ENCODE data around the gene KATNA1. TPM values are rescaled to one million over a fixed set of nuclear protein-coding genes. Genes with fewer than 3 reads are reported as not detected.

KATNA1 gene
- total RNA-seq, 2 experiments from 2014 or later, result 22.6 to 26.5 TPM

GRCh38 chr6:149581349-149581748 is 67.2 kb downstream of the KATNA1 start:
- no peak overlapping the region for H3K4me3 Mint-ChIP-seq
- ATAC-seq (ENCODE audit: low read depth) (no peak), DNase-seq (no peak)
- H3K27me3 Mint-ChIP-seq, result no peaks in the 10 kb centered on the region
- peaks cover 3% of the 10 kb centered on the region for H3K4me1 Mint-ChIP-seq
- H3K27ac Mint-ChIP-seq, result no peak overlapping the region
- no peaks in the 10 kb centered on the region for H3K9me3 Mint-ChIP-seq
- H3K36me3 Mint-ChIP-seq, result peaks cover 36% of the 10 kb centered on the region
- POLR2A ChIA-PET, result no interaction called here

- POLR2A ChIA-PET, result no interaction called here
- H3K4me1 Mint-ChIP-seq, result peaks cover 3% of the 10 kb centered on the region
- H3K4me3 Mint-ChIP-seq, result no peak overlapping the region
- H3K27ac Mint-ChIP-seq, result no peak overlapping the region
- DNase-seq, result no peak
- peaks cover 34% of the 10 kb centered on the region for H3K36me3 Mint-ChIP-seq
- H3K9me3 Mint-ChIP-seq, result no peaks in the 10 kb centered on the region
- no peaks in the 10 kb centered on the region for H3K27me3 Mint-ChIP-seq
- no peak for ATAC-seq (ENCODE audit: low read depth)
These were observed 67.6 kb downstream of the KATNA1 start for GRCh38 chr6:149580880-149581279.

- Mint-ChIP-seq H3K9me3 (no peaks in the 10 kb centered on the region), H3K36me3 (no peaks in the 10 kb centered on the region), H3K4me3 (peak overlapping the region; percentile 25), H3K27ac (no peak overlapping the region), H3K4me1 (peaks cover 11% of the 10 kb centered on the region), H3K27me3 (no peaks in the 10 kb centered on the region)
- POLR2A ChIA-PET, result interaction anchor here (0.9 kb wide), 1 partner anchor 150 kb away, joined by 3 read pairs; the partner anchor contains the start of gene LATS1
- ATAC-seq (ENCODE audit: low read depth) (no peak), DNase-seq (no peak)
These were observed 80.4 kb downstream of the KATNA1 start for GRCh38 chr6:149567945-149568585.

GRCh38 chr6:149567194-149567586 is 81.3 kb downstream of the KATNA1 start:
- DNase-seq, result no peak
- no peaks in the 10 kb centered on the region for H3K36me3 Mint-ChIP-seq
- ATAC-seq (ENCODE audit: low read depth), result no peak
- POLR2A ChIA-PET, result interaction anchor here (0.9 kb wide), 1 partner anchor 151 kb away, joined by 3 read pairs; the partner anchor contains the start of gene LATS1
- H3K4me1 Mint-ChIP-seq, result peaks cover 11% of the 10 kb centered on the region
- no peaks in the 10 kb centered on the region for H3K9me3 Mint-ChIP-seq
- peak overlapping the region; percentile 93 for H3K4me3 Mint-ChIP-seq
- H3K27me3 Mint-ChIP-seq, result no peaks in the 10 kb centered on the region
- peak overlapping the region; percentile 85 for H3K27ac Mint-ChIP-seq

GRCh38 chr6:149566410-149567193 is 81.9 kb downstream of the KATNA1 start:
- no peak for DNase-seq
- H3K27ac Mint-ChIP-seq, result peak overlapping the region; percentile 85

GRCh38 chr6:149565527-149566409 is 82.7 kb downstream of the KATNA1 start, which contains the start of gene GINM1:
Gene GINM1 (plus strand): TSS chr6:149566375. CDS start chr6:149566415, 40 bp downstream.
- no peaks in the 10 kb centered on the region for H3K9me3 Mint-ChIP-seq
- H3K4me3 Mint-ChIP-seq, result peak within 1 kb of the TSS; percentile 94
- peak; percentile 99 for DNase-seq
- POLR2A ChIA-PET, result interaction anchor here (0.6 to 2.1 kb wide), 10 partner anchors 20 to 1843 kb away, joined by 3 to 23 read pairs (median 4); partner anchors contain the start of genes LATS1, PCMT1 and PPIL4
- peak; percentile 85 for ATAC-seq (ENCODE audit: low read depth)
- peak within 1 kb of the TSS; percentile 94 for H3K27ac Mint-ChIP-seq
- no peaks in the 10 kb centered on the region for H3K36me3 Mint-ChIP-seq
- peaks cover 12% of the 10 kb centered on the region for H3K4me1 Mint-ChIP-seq
- peaks cover under 1% of the 10 kb centered on the region for H3K27me3 Mint-ChIP-seq

More at GRCh38 chr6:149566410-149567193, 81.9 kb downstream of the KATNA1 start:
- POLR2A ChIA-PET, result interaction anchor here (0.6 to 2.1 kb wide), 7 partner anchors 21 to 1842 kb away, joined by 3 to 23 read pairs (median 4); partner anchors contain the start of genes LATS1, PCMT1 and PPIL4
- no peaks in the 10 kb centered on the region for H3K27me3 Mint-ChIP-seq
- H3K36me3 Mint-ChIP-seq, result no peaks in the 10 kb centered on the region
- peaks cover 11% of the 10 kb centered on the region for H3K4me1 Mint-ChIP-seq
- no peaks in the 10 kb centered on the region for H3K9me3 Mint-ChIP-seq
- peak overlapping the region; percentile 93 for H3K4me3 Mint-ChIP-seq
- peak; percentile 38 for ATAC-seq (ENCODE audit: low read depth)

GRCh38 chr6:149563928-149564325 is 84.6 kb downstream of the KATNA1 start:
- no peak overlapping the region for H3K4me3 Mint-ChIP-seq
- H3K27me3 Mint-ChIP-seq, result peaks cover 15% of the 10 kb centered on the region
- no peak for ATAC-seq (ENCODE audit: low read depth)
- no peak overlapping the region for H3K27ac Mint-ChIP-seq
- no peaks in the 10 kb centered on the region for H3K36me3 Mint-ChIP-seq
- peaks cover 13% of the 10 kb centered on the region for H3K4me1 Mint-ChIP-seq
- POLR2A ChIA-PET, result no interaction called here
- no peak for DNase-seq
- H3K9me3 Mint-ChIP-seq, result no peaks in the 10 kb centered on the region

GRCh38 chr6:149563203-149563927 is 85.1 kb downstream of the KATNA1 start:
- no peaks in the 10 kb centered on the region for H3K9me3 Mint-ChIP-seq
- no peak overlapping the region for H3K4me3 Mint-ChIP-seq
- DNase-seq (no peak), ATAC-seq (ENCODE audit: low read depth) (no peak)
- peaks cover 18% of the 10 kb centered on the region for H3K27me3 Mint-ChIP-seq
- H3K27ac Mint-ChIP-seq, result no peak overlapping the region
- POLR2A ChIA-PET, result interaction anchor here (0.7 kb wide), 1 partner anchor 369 kb away, joined by 3 read pairs; no protein-coding TSS in a partner anchor
- peaks cover 13% of the 10 kb centered on the region for H3K4me1 Mint-ChIP-seq
- H3K36me3 Mint-ChIP-seq, result no peaks in the 10 kb centered on the region

- no peak for ATAC-seq (ENCODE audit: low read depth)
- H3K4me3 Mint-ChIP-seq, result no peak overlapping the region
- no peak for DNase-seq
- no peaks in the 10 kb centered on the region for H3K36me3 Mint-ChIP-seq
- peaks cover 35% of the 10 kb centered on the region for H3K27me3 Mint-ChIP-seq
- no peak overlapping the region for H3K27ac Mint-ChIP-seq
- no peaks in the 10 kb centered on the region for H3K9me3 Mint-ChIP-seq
- POLR2A ChIA-PET, result no interaction called here
- H3K4me1 Mint-ChIP-seq, result peaks cover 6% of the 10 kb centered on the region
These were observed 87.8 kb downstream of the KATNA1 start for GRCh38 chr6:149560736-149561135.

- H3K27ac Mint-ChIP-seq, result no peak overlapping the region
- H3K27me3 Mint-ChIP-seq, result peaks cover 43% of the 10 kb centered on the region
- no peaks in the 10 kb centered on the region for H3K9me3 Mint-ChIP-seq
- POLR2A ChIA-PET, result interaction anchor here (1.1 kb wide), 1 partner anchor 14 kb away, joined by 4 read pairs; the partner anchor contains the start of gene PPIL4
- H3K36me3 Mint-ChIP-seq, result no peaks in the 10 kb centered on the region
- DNase-seq, result no peak
- ATAC-seq (ENCODE audit: low read depth), result no peak
- peaks cover 3% of the 10 kb centered on the region for H3K4me1 Mint-ChIP-seq
- H3K4me3 Mint-ChIP-seq, result no peak overlapping the region
These were observed 89.1 kb downstream of the KATNA1 start for GRCh38 chr6:149559389-149559788.

- Mint-ChIP-seq H3K4me3 (no peak overlapping the region), H3K36me3 (no peaks in the 10 kb centered on the region), H3K27me3 (peaks cover 48% of the 10 kb centered on the region), H3K4me1 (peaks cover 2% of the 10 kb centered on the region), H3K9me3 (no peaks in the 10 kb centered on the region), H3K27ac (no peak overlapping the region)
- DNase-seq (no peak), ATAC-seq (ENCODE audit: low read depth) (no peak)
- POLR2A ChIA-PET, result no interaction called here
These were observed 90.5 kb downstream of the KATNA1 start for GRCh38 chr6:149558029-149558428.

- H3K27ac Mint-ChIP-seq, result no peak overlapping the region
- H3K36me3 Mint-ChIP-seq, result no peaks in the 10 kb centered on the region
- H3K4me3 Mint-ChIP-seq, result no peak overlapping the region
- peaks cover 2% of the 10 kb centered on the region for H3K4me1 Mint-ChIP-seq
- POLR2A ChIA-PET, result no interaction called here
- no peaks in the 10 kb centered on the region for H3K9me3 Mint-ChIP-seq
- DNase-seq (no peak), ATAC-seq (ENCODE audit: low read depth) (no peak)
- peaks cover 22% of the 10 kb centered on the region for H3K27me3 Mint-ChIP-seq
These were observed 96.6 kb downstream of the KATNA1 start for GRCh38 chr6:149551920-149552319.

Data from activated naive CD8-positive, alpha-beta T cell treated with anti-CD3 and anti-CD28 coated beads, Interleukin-2, amount 10 ng/mL, durations not matched to agents 7 days and 5 days (primary cell).